Pancreas (tissue), 10 donors: ENCODE data around the gene ABCF3. TPM values are rescaled to one million over a fixed set of nuclear protein-coding genes. Genes with fewer than 3 reads are reported as not detected.

Source experiments
- ATAC-seq, 4 donors: fragments of 200-7000 bp; cut with Tn5 transposase; one replicate each; pipeline versions ENCODE4 v1.8.0 to v1.9.1; 2020; ENCODE audit warnings: mild to moderate bottlenecking in 4 of 4, moderate library complexity in 4 of 4
- DNase-seq, 6 donors: peaks; one replicate each; pipeline ENCODE4 v3.0.0-alpha.2; 2020
- FAIRE-seq: peaks from 2 replicates; lab custom pipeline; 2012; peaks lifted over from hg19 to GRCh38; lab: Jason Lieb, UNC
- H3K27ac ChIP-seq, 4 donors: fragments of 200-600 bp; sonication (generic); 1 replicate in 3 of 4; 2 replicates in 1 of 4; pipeline versions ENCODE4 v1.5.0 to v1.8.0; 2020
- H3K27me3 ChIP-seq, 4 donors: fragments of 200-600 bp; one replicate each; pipeline ENCODE4 v1.8.0; 2021
- H3K36me3 ChIP-seq, 3 donors: fragments of 200-600 bp; sonication (generic) in 1 of 3; one replicate each; pipeline versions ENCODE4 v1.5.0 to v1.8.0; 2020 to 2021
- H3K4me1 ChIP-seq, 3 donors: fragments of 200-600 bp; one replicate each; pipeline ENCODE4 v1.8.0; 2021
- H3K4me3 ChIP-seq, 4 donors: fragments of 200-600 bp; sonication (generic) in 2 of 4; one replicate each; pipeline versions ENCODE4 v1.5.0 to v1.8.0; 2020 to 2021
- H3K9me3 ChIP-seq, 4 donors: fragments of 200-600 bp; one replicate each; pipeline ENCODE4 v1.8.0; 2021
- WGBS, 2 donors: extraction: QIAGEN DNeasy Blood & Tissue Kit; methylation state at CpG; one replicate each; pipeline ENCODE4 v1.1.7; 2013; 5-methylcytosine and 5-hydroxymethylcytosine counted together
- intact Hi-C, 3 donors: fragments of 100-400 bp; cut with DNase I; formaldehyde crosslinking; loops; one replicate each; pipeline versions ENCODE4 v1.11.1 to v1.14.2; 2022
- polyA plus RNA-seq, 2 donors: library from polyadenylated mRNA; stranded (reverse); fragments of 200-250 nt; gene quantifications; one replicate each; pipeline ENCODE4 v1.2.3, GENCODE V29; 2013
- total RNA-seq, 6 donors: library from RNA; stranded (reverse); fragmentation: NEBNext Ultra II Directional in 4 of 6; extraction: Animal tissue kit (Norgen Biotek cat#: 25700) in 4 of 6; gene quantifications; one replicate each; pipeline versions ENCODE4 v1.2.1 to v1.2.4, GENCODE V29; 2021 to 2023
- TF ChIP-seq, protein P1 (sequence below), 4 donors: fragments of 200-600 bp; sonication (generic) in 3 of 4; IDR thresholded peaks; one replicate each; pipeline versions ENCODE4 v1.5.0 to v1.8.0; 2021; ENCODE audit warnings: antibody characterized with exemption in 4 of 4
- donor health status: healthy with polysubstance abuse.
- donor health status: DM: no; HTN: no; CAD: no; lungs with moderate emphysema.
- donor health status: DM: no; HTN: no; CAD: no.
- donor health status: control.
- donor health status: control.
- donor health status: Bipolar disorder and iron deficiency.
- donor health status: DM: yes; HTN: yes; CAD: no.
- donor health status: DM: no; HTN: no; CAD: no.
- donor health status: DM: no; HTN: no; CAD: no.
- donor health status: DM: yes; HTN: yes; CAD: no.

The ABCF3 gene
- total and polyA plus RNA-seq, 8 donors = 31.7 to 92.1 (median 42.1) TPM

DNA sequence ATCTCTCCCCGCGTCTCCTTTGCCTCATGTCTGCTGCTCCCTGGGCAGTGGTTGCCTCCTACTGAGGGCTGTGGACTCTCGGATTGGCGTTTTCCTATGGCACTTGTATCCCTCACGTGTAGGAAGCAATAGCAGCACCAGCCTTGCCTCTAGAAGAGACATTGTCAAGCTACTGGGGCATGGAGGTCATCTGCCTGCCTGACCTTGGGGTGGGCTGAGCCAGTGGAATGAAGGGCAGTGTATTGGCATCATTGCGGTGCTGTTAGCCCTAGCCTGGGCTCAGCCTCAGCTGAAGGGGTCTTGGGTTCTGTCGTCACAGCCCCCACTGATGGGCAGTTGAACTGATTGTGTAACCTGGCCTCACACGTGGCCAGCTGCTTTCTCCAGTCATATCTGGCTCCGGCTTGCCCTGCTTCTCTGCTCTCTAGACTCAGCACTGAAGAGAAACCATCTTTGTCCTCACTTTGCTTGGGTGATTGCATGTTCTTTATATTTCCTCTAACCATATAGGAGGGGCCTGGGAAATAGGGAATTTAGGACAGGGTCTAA, 8.1 kb downstream of the ABCF3 start:
- H3K36me3 ChIP-seq = peaks cover 8 to 64% (median 44%) of the 10 kb centered on the region in 3 donors
- DNase-seq = no peak
- TF ChIP-seq, protein P1, sequence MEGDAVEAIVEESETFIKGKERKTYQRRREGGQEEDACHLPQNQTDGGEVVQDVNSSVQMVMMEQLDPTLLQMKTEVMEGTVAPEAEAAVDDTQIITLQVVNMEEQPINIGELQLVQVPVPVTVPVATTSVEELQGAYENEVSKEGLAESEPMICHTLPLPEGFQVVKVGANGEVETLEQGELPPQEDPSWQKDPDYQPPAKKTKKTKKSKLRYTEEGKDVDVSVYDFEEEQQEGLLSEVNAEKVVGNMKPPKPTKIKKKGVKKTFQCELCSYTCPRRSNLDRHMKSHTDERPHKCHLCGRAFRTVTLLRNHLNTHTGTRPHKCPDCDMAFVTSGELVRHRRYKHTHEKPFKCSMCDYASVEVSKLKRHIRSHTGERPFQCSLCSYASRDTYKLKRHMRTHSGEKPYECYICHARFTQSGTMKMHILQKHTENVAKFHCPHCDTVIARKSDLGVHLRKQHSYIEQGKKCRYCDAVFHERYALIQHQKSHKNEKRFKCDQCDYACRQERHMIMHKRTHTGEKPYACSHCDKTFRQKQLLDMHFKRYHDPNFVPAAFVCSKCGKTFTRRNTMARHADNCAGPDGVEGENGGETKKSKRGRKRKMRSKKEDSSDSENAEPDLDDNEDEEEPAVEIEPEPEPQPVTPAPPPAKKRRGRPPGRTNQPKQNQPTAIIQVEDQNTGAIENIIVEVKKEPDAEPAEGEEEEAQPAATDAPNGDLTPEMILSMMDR (IDR thresholded peaks at IDR 0.05) = no peak
- intact Hi-C loops = loop anchor here in 1 of 3 donors (10.0 kb wide), 1 partner anchor 51 kb away; the partner anchor contains the start of genes ALG3 and EEF1AKMT4
- no peaks in the 10 kb centered on the region for H3K4me1 ChIP-seq
- H3K27ac ChIP-seq = no peak overlapping the region
- no peak for FAIRE-seq
- no peaks in the 10 kb centered on the region for H3K9me3 ChIP-seq
- 80 to 84% methylated on average over 9 of the region's 9 CpGs for WGBS, 2 donors
- no peak for ATAC-seq
- no peak overlapping the region for H3K4me3 ChIP-seq
- no peaks in the 10 kb centered on the region for H3K27me3 ChIP-seq

DNA sequence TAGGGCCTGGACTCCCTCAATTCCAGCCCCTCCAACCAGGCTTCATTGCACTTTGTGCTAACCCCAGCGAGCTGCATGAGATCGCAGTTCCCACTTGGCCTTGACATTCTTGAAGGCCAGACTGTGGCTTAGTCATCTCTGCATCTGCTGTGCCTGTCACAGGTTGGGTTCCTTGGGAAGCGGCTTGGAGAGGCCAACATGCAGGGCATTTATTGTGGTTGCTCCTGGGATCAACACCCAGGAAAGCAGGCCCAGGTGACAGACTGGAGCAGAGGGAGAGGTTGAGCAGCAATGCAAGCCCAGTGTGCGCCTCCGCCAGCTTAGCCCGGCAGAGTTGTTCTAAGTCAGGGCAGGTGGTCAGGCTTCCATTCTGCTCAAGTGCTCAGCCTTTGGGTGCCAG, 10.5 kb downstream of the ABCF3 start:
- Histone ChIP-seq H3K36me3 (peaks cover 8 to 39% (median 30%) of the 10 kb centered on the region in 3 donors), H3K27ac (no peak overlapping the region), H3K4me3 (no peak overlapping the region), H3K27me3 (no peaks in the 10 kb centered on the region), H3K9me3 (no peaks in the 10 kb centered on the region), H3K4me1 (no peaks in the 10 kb centered on the region)
- TF ChIP-seq, protein P1 (IDR thresholded peaks at IDR 0.05) = no peak
- 67 to 70% methylated on average over 6 of the region's 6 CpGs for WGBS, 2 donors
- FAIRE-seq = no peak
- DNase-seq = no peak
- ATAC-seq = peak in 2 of 4 donors; percentile 59 to 64
- intact Hi-C loops = loop anchor here in 1 of 3 donors (10.0 kb wide), 1 partner anchor 48 kb away; the partner anchor contains the start of genes ALG3 and EEF1AKMT4

DNA sequence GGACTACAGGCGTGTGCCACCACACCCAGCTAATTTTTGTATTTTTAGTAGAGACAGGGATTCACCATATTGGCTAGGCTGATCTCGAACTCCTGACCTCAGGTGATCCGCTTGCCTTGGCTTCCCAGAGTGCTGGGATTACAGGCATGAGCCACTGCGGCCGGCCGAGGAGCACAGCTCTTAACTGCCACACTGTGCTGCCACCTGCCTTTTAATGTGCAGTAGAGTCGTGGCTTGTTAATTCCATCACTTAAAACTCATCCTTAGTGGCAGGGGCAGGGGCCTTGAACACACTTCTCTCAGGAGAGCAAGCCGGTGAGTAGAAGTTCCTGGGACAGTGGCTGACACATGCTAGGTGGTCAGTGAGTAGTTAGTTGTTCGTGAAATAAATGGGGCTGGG, 12.5 kb downstream of the ABCF3 start:
- ATAC-seq = no peak
- no peak for FAIRE-seq

DNA sequence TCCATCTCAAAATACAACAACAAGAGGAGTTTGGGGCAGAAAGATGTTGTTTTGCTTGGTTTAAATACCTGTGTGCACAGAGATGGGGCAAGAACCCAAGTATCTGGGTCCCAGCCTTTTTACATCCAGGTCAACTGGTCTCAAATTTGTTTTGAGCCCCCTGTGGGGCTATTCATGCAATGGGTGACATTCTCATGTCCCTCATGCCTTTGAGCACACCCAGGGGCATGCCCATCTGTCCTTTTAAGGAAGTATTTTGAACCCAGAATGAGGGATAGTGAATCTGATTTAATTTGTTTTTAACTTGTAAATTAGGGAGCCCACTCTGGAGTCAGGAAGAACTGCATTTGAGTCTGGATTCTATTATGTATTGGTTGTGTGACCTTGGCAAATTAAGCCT, 14.8 kb downstream of the ABCF3 start:
- intact Hi-C loops = no loop called here

More for the DNA sequence above, 12.5 kb downstream of the ABCF3 start:
- TF ChIP-seq, protein P1 (IDR thresholded peaks at IDR 0.05) = no peak
- Histone ChIP-seq H3K4me1 (no peaks in the 10 kb centered on the region), H3K9me3 (no peaks in the 10 kb centered on the region), H3K27me3 (no peaks in the 10 kb centered on the region), H3K4me3 (no peak overlapping the region), H3K36me3 (peaks cover 5 to 19% (median 10%) of the 10 kb centered on the region in 3 donors), H3K27ac (no peak overlapping the region)
- intact Hi-C loops = loop anchor here in 1 of 3 donors (10.0 kb wide), 1 partner anchor 46 kb away; the partner anchor contains the start of genes ALG3 and EEF1AKMT4
- WGBS, 2 donors = 81 to 88% methylated on average over 9 of the region's 9 CpGs
- no peak for DNase-seq

More for the DNA sequence above, 14.8 kb downstream of the ABCF3 start:
- no peak for DNase-seq
- no peak for ATAC-seq
- Histone ChIP-seq H3K36me3 (no peaks in the 10 kb centered on the region), H3K9me3 (no peaks in the 10 kb centered on the region), H3K4me1 (no peaks in the 10 kb centered on the region), H3K27me3 (no peaks in the 10 kb centered on the region), H3K4me3 (no peak overlapping the region), H3K27ac (no peak overlapping the region)
- FAIRE-seq = no peak
- TF ChIP-seq, protein P1 (IDR thresholded peaks at IDR 0.05) = no peak
